Hepatocyte (in vitro differentiated cells): ENCODE results near the gene BCKDHB.

Experiments
- EZH2 ChIP-seq: fragments of 200-600 bp; sonication (generic); IDR thresholded peaks from 2 replicates; pipeline ENCODE4 v1.6.1; 2016; ENCODE audit warnings: antibody characterized with exemption, mild to moderate bottlenecking, borderline replicate concordance
- EZH2phosphoT487 ChIP-seq: fragments of 200-600 bp; sonication (generic); IDR thresholded peaks from one replicate; pipeline ENCODE4 v1.6.1; 2018; ENCODE audit warnings: antibody characterized with exemption, mild to moderate bottlenecking, low read depth, moderate library complexity; ENCODE audit not compliant: unreplicated experiment, severe bottlenecking
- TF ChIP-seq, protein P1 (sequence below): fragments of 200-600 bp; sonication (generic); IDR thresholded peaks from 2 replicates; pipeline ENCODE4 v1.5.1; 2016; ENCODE audit warnings: antibody characterized with exemption, mild to moderate bottlenecking; ENCODE audit not compliant: poor library complexity

GRCh38 chr6:80214436-80215022, 108.1 kb downstream of the BCKDHB start:
- TF ChIP-seq, protein P1, sequence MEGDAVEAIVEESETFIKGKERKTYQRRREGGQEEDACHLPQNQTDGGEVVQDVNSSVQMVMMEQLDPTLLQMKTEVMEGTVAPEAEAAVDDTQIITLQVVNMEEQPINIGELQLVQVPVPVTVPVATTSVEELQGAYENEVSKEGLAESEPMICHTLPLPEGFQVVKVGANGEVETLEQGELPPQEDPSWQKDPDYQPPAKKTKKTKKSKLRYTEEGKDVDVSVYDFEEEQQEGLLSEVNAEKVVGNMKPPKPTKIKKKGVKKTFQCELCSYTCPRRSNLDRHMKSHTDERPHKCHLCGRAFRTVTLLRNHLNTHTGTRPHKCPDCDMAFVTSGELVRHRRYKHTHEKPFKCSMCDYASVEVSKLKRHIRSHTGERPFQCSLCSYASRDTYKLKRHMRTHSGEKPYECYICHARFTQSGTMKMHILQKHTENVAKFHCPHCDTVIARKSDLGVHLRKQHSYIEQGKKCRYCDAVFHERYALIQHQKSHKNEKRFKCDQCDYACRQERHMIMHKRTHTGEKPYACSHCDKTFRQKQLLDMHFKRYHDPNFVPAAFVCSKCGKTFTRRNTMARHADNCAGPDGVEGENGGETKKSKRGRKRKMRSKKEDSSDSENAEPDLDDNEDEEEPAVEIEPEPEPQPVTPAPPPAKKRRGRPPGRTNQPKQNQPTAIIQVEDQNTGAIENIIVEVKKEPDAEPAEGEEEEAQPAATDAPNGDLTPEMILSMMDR = peak; percentile 73
- no peak for TF ChIP-seq EZH2phosphoT487
- TF ChIP-seq EZH2 = no peak
